OCI-LY1 (cell line): Measurements from ENCODE around the gene PODXL2.
"Not testable (repeated sequence)": the region's sequence is repeated elsewhere in the genome, so short reads cannot be mapped to it uniquely, and the experiment has no call there.

ENCODE experiments used
- H2AFZ ChIP-seq: fragments of 200-600 bp; sonication (generic), shearing (Covaris generic); 2 replicates; pipeline ENCODE4 v1.6.0; 2014; ENCODE audit warnings: antibody characterized with exemption, mild to moderate bottlenecking, low read length
- H3F3A ChIP-seq: fragments of 200-600 bp; sonication (generic), shearing (Covaris generic); 2 replicates; pipeline ENCODE4 v1.6.0; 2014; ENCODE audit warnings: mild to moderate bottlenecking, antibody characterized with exemption, low read length, moderate library complexity; ENCODE audit not compliant: insufficient read depth
- H3K27ac ChIP-seq: fragments of 200-600 bp; sonication (generic); 2 replicates; pipeline ENCODE4 v1.5.1; 2014; ENCODE audit warnings: low read length, mixed run types, mild to moderate bottlenecking, low read depth; ENCODE audit not compliant: poor library complexity, severe bottlenecking
- H3K27me3 ChIP-seq: fragments of 200-600 bp; sonication (generic); 2 replicates; pipeline ENCODE4 v1.6.0; 2014; ENCODE audit warnings: antibody characterized with exemption, mild to moderate bottlenecking, low read length, moderate library complexity; ENCODE audit not compliant: insufficient read depth
- H3K36me3 ChIP-seq: fragments of 200-600 bp; sonication (generic); 2 replicates; pipeline ENCODE4 v1.6.1; 2014; ENCODE audit warnings: mild to moderate bottlenecking, antibody characterized with exemption, low read length, moderate library complexity, mixed read lengths; ENCODE audit not compliant: insufficient read depth
- H3K4me1 ChIP-seq: fragments of 200-600 bp; sonication (generic); 2 replicates; pipeline ENCODE4 v1.5.1; 2014; ENCODE audit warnings: mild to moderate bottlenecking, low read length, moderate library complexity; ENCODE audit not compliant: insufficient read depth, severe bottlenecking
- H3K4me2 ChIP-seq: fragments of 200-600 bp; sonication (generic), shearing (Covaris generic); 2 replicates; pipeline ENCODE4 v1.6.1; 2014; ENCODE audit warnings: low read length
- H3K4me3 ChIP-seq: fragments of 200-600 bp; sonication (generic); 2 replicates; pipeline ENCODE4 v1.5.1; 2014; ENCODE audit warnings: low read length, low read depth, mild to moderate bottlenecking, mixed read lengths; ENCODE audit not compliant: poor library complexity, severe bottlenecking
- H3K79me2 ChIP-seq: fragments of 200-600 bp; shearing (Covaris generic); 2 replicates; pipeline ENCODE4 v1.6.1; 2016; ENCODE audit warnings: mixed run types, low read length, mixed read lengths; ENCODE audit not compliant: insufficient read depth
- H3K9ac ChIP-seq: fragments of 200-600 bp; sonication (generic), shearing (Covaris generic); 2 replicates; pipeline ENCODE4 v1.6.1; 2014; ENCODE audit warnings: mild to moderate bottlenecking, low read length, mixed read lengths
- H3K9me2 ChIP-seq: fragments of 200-600 bp; sonication (generic), shearing (Covaris generic); 2 replicates; pipeline ENCODE4 v1.6.1; 2014; ENCODE audit warnings: low read depth, mild to moderate bottlenecking, low read length, mixed read lengths
- H3K9me3 ChIP-seq: fragments of 200-600 bp; shearing (Covaris generic); 2 replicates; pipeline ENCODE4 v1.6.1; 2014; ENCODE audit warnings: low read length, mixed read lengths
- H4K20me1 ChIP-seq: fragments of 200-600 bp; sonication (generic), shearing (Covaris generic); 2 replicates; pipeline ENCODE4 v1.6.0; 2016; ENCODE audit warnings: mild to moderate bottlenecking, low read length; ENCODE audit not compliant: insufficient read depth
- CTCF ChIP-seq: fragments of 200-600 bp; sonication (generic), shearing (Covaris generic); IDR thresholded peaks from 2 replicates; pipeline ENCODE4 v1.5.1; 2017; ENCODE audit warnings: mild to moderate bottlenecking, antibody characterized with exemption, low read length, moderate library complexity, mixed read lengths
- EZH2 ChIP-seq: fragments of 200-600 bp; sonication (generic), shearing (Covaris generic); IDR thresholded peaks from 2 replicates; pipeline ENCODE4 v1.8.0; 2017; ENCODE audit warnings: borderline replicate concordance, mixed run types, mild to moderate bottlenecking, antibody characterized with exemption, low read length, moderate library complexity, mixed read lengths

The PODXL2 gene

GRCh38 chr3:127702151-127702578, 73.2 kb downstream of the PODXL2 start:
- Histone ChIP-seq H3K4me3 (no peak overlapping the region), H3K9me3 (peaks cover 4% of the 10 kb centered on the region; the same call in 1 of the 2 replicates), H3K27ac (no peak overlapping the region), H4K20me1 (no peaks in the 10 kb centered on the region), H3K36me3 (no peaks in the 10 kb centered on the region), H2AFZ (no peak overlapping the region), H3K79me2 (no peaks in the 10 kb centered on the region), H3K9me2 (no peaks in the 10 kb centered on the region), H3F3A (no peaks in the 10 kb centered on the region), H3K27me3 (no peaks in the 10 kb centered on the region), H3K9ac (no peak overlapping the region), H3K4me2 (no peak overlapping the region), H3K4me1 (peaks cover 13% of the 10 kb centered on the region)
- no peak for TF ChIP-seq CTCF
- TF ChIP-seq EZH2, result no peak

GRCh38 chr3:127704840-127705239, 75.9 kb downstream of the PODXL2 start:
- not testable (repeated sequence) for H3K79me2 ChIP-seq, H3K27me3 ChIP-seq, H3K9me3 ChIP-seq

GRCh38 chr3:127706312-127706711, 77.3 kb downstream of the PODXL2 start:
- peaks cover 4% of the 10 kb centered on the region; the same call in 1 of the 2 replicates for H3K9me3 ChIP-seq
- H3K79me2 ChIP-seq, result no peaks in the 10 kb centered on the region
- H3K4me2 ChIP-seq, result no peak overlapping the region
- no peaks in the 10 kb centered on the region for H3K27me3 ChIP-seq
- no peak overlapping the region for H3K9ac ChIP-seq
- no peaks in the 10 kb centered on the region for H3K9me2 ChIP-seq
- H3K4me3 ChIP-seq, result no peak overlapping the region
- no peak for TF ChIP-seq CTCF
- TF ChIP-seq EZH2, result no peak
- H3F3A ChIP-seq, result no peaks in the 10 kb centered on the region
- H3K36me3 ChIP-seq, result no peaks in the 10 kb centered on the region
- no peaks in the 10 kb centered on the region for H3K4me1 ChIP-seq
- H2AFZ ChIP-seq, result no peak overlapping the region
- no peaks in the 10 kb centered on the region for H4K20me1 ChIP-seq
- no peak overlapping the region for H3K27ac ChIP-seq

More at GRCh38 chr3:127704840-127705239, 75.9 kb downstream of the PODXL2 start:
- not testable (repeated sequence) for H3K27ac ChIP-seq, H3K9me2 ChIP-seq, H3K36me3 ChIP-seq, H3K4me1 ChIP-seq, H4K20me1 ChIP-seq, H3K9ac ChIP-seq, H3K4me2 ChIP-seq, H3K4me3 ChIP-seq, H3F3A ChIP-seq, H2AFZ ChIP-seq

- no peak overlapping the region for H3K4me2 ChIP-seq
- H3K9ac ChIP-seq, result no peak overlapping the region
Measured at GRCh38 chr3:127706785-127707351, 77.9 kb downstream of the PODXL2 start.

More at GRCh38 chr3:127706785-127707351, 77.9 kb downstream of the PODXL2 start:
- Histone ChIP-seq H3K9me2 (no peaks in the 10 kb centered on the region), H3K27me3 (no peaks in the 10 kb centered on the region), H2AFZ (no peak overlapping the region), H3F3A (no peaks in the 10 kb centered on the region), H3K27ac (no peak overlapping the region), H4K20me1 (no peaks in the 10 kb centered on the region), H3K4me3 (no peak overlapping the region), H3K4me1 (no peaks in the 10 kb centered on the region), H3K36me3 (no peaks in the 10 kb centered on the region), H3K79me2 (no peaks in the 10 kb centered on the region), H3K9me3 (peaks cover 4% of the 10 kb centered on the region; the same call in 1 of the 2 replicates)
- TF ChIP-seq CTCF (no peak), EZH2 (no peak)
